Nephron (organoid): ENCODE data around the gene PLXNA1.

Experiments used
- H3K27ac Mint-ChIP-seq, 3 experiments: 2 replicates each; pipeline ENCODE4 v1.8.0; 2020; ENCODE audit warnings: mixed read lengths in 3 of 3, mild to moderate bottlenecking in 2 of 3, moderate library complexity in 1 of 3
- H3K27me3 Mint-ChIP-seq: 2 replicates; pipeline ENCODE4 v1.8.0; 2021; ENCODE audit warnings: low read depth, mild to moderate bottlenecking, moderate library complexity, mixed read lengths
- H3K36me3 Mint-ChIP-seq: 2 replicates; pipeline ENCODE4 v1.8.0; 2020; ENCODE audit warnings: low read depth, mixed read lengths
- H3K4me1 Mint-ChIP-seq: 2 replicates; pipeline ENCODE4 v1.8.0; 2020; ENCODE audit warnings: mixed read lengths
- H3K4me3 Mint-ChIP-seq, 3 experiments: 2 replicates each; pipeline ENCODE4 v1.8.0; 2020; ENCODE audit warnings: mild to moderate bottlenecking in 3 of 3, mixed read lengths in 3 of 3, moderate library complexity in 2 of 3
- H3K9me3 Mint-ChIP-seq: 2 replicates; pipeline ENCODE4 v1.8.0; 2020; ENCODE audit warnings: mixed read lengths
- TF ChIP-seq, protein P1 (sequence below), 3 experiments: fragments of 200-600 bp; sonication (generic); IDR thresholded peaks; one replicate each; pipeline ENCODE4 v1.5.0; 2021; ENCODE audit warnings: antibody characterized with exemption in 3 of 3; ENCODE audit not compliant: unreplicated experiment in 3 of 3

Gene PLXNA1

DNA sequence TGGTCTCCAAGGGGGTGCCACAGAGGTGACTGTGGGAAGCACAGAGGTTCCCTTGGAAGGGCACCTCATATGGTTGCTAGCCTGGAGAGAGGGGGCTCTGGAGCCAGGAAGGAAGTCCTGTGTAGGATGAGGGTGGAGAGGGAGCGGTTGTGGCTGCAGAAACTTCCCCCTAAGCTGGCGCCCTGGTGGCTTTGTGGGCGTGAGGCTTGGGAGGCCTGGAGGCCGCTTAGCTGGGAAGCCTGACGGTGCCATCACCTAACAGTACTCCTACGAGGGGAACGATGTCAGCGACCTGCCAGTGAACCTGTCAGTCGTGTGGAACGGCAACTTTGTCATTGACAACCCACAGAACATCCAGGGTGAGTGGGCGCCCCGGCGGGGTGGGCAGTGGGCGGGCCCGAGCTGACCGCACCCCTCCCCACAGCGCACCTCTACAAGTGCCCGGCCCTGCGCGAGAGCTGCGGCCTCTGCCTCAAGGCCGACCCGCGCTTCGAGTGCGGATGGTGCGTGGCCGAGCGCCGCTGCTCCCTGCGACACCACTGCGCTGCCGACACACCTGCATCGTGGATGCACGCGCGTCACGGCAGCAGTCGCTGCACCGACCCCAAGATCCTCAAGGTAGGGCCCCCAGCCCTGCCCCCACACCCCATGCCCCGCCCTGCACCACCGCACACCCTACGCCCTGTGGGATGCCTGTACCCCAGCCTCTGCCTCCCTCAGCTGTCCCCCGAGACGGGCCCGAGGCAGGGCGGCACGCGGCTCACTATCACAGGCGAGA is 31.0 kb downstream of the PLXNA1 start:
- Mint-ChIP-seq H3K27ac (no peak overlapping the region), H3K4me3 (no peak overlapping the region), H3K9me3 (no peaks in the 10 kb centered on the region), H3K36me3 (peaks cover 21% of the 10 kb centered on the region), H3K27me3 (no peaks in the 10 kb centered on the region), H3K4me1 (no peaks in the 10 kb centered on the region)
- TF ChIP-seq, protein P1, sequence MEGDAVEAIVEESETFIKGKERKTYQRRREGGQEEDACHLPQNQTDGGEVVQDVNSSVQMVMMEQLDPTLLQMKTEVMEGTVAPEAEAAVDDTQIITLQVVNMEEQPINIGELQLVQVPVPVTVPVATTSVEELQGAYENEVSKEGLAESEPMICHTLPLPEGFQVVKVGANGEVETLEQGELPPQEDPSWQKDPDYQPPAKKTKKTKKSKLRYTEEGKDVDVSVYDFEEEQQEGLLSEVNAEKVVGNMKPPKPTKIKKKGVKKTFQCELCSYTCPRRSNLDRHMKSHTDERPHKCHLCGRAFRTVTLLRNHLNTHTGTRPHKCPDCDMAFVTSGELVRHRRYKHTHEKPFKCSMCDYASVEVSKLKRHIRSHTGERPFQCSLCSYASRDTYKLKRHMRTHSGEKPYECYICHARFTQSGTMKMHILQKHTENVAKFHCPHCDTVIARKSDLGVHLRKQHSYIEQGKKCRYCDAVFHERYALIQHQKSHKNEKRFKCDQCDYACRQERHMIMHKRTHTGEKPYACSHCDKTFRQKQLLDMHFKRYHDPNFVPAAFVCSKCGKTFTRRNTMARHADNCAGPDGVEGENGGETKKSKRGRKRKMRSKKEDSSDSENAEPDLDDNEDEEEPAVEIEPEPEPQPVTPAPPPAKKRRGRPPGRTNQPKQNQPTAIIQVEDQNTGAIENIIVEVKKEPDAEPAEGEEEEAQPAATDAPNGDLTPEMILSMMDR (IDR thresholded peaks at IDR 0.05; ENCODE audit: unreplicated experiment in 3 of 3), result no peak

DNA sequence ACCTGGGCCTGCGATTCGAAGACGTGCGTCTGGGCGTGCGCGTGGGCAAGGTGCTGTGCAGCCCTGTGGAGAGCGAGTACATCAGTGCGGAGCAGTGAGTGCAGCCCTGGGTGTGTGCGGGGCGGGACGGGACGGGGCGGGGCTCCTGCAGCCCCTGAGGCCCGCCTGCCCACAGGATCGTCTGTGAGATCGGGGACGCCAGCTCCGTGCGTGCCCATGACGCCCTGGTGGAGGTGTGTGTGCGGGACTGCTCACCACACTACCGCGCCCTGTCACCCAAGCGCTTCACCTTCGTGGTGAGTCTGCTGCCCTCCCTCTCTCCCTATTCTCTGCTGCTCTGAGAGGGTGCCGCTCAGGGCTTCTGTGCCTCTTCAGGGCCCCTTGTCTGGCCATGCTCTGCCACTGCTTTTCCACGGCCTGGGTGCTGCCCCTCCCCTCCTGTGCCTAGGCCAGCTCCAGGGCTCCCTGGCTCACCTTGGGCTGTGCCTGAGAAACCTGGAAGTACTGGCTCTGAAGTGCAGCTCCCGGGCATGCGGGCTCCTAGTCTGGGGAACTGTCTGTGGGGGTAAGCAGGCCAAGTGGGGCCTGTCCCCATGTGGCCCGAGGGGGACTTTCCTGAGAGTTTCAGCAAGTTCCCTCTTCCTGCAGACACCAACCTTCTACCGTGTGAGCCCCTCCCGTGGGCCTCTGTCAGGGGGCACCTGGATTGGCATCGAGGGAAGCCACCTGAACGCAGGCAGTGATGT is 31.8 kb downstream of the PLXNA1 start:
- Mint-ChIP-seq H3K9me3 (no peaks in the 10 kb centered on the region), H3K36me3 (peaks cover 22% of the 10 kb centered on the region), H3K4me3 (no peak overlapping the region), H3K27ac (no peak overlapping the region), H3K27me3 (no peaks in the 10 kb centered on the region), H3K4me1 (no peaks in the 10 kb centered on the region)
- TF ChIP-seq, protein P1 (IDR thresholded peaks at IDR 0.05; ENCODE audit: unreplicated experiment in 3 of 3), result no peak

DNA sequence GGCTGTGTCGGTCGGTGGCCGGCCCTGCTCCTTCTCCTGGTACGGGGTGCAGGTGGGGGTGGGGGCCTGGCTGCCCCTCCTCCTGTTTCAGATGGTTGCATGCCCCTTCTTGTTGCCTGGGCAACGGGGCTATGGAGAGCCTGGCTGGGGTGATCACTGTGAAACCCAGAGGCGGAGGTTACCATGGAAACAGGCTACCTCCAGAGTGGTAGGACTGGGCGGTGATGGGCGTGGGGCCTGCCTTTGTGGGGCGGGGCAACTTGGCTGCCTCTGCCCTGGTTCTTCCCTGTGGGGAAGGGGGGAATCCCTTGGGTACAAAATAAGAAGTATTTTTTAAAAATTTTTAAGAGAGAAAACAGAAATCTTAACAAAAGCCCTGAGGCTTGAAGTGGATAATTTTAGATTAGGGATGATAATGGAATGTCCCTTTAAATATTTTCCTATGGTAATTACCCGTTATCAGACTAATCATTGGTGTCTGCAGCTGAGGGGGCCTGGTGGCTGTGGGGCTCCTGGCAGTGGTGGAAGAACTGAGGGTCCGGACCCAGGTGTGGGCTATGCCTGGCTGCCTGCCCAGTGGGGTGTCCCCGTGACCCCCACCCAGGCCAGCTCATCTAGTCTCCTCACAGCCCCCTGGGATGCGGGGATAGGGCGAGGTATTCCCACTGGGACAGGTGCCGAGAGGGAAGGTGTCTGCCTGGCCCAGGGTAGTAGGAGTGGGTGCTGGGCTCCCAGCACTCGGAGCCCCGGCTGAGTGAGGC is 32.5 kb downstream of the PLXNA1 start:
- no peaks in the 10 kb centered on the region for H3K9me3 Mint-ChIP-seq
- peaks cover 22% of the 10 kb centered on the region for H3K36me3 Mint-ChIP-seq
- no peaks in the 10 kb centered on the region for H3K4me1 Mint-ChIP-seq
- TF ChIP-seq, protein P1 (IDR thresholded peaks at IDR 0.05; ENCODE audit: unreplicated experiment in 3 of 3), result no peak
- no peak overlapping the region for H3K4me3 Mint-ChIP-seq
- H3K27me3 Mint-ChIP-seq, result no peaks in the 10 kb centered on the region
- H3K27ac Mint-ChIP-seq, result no peak overlapping the region

DNA sequence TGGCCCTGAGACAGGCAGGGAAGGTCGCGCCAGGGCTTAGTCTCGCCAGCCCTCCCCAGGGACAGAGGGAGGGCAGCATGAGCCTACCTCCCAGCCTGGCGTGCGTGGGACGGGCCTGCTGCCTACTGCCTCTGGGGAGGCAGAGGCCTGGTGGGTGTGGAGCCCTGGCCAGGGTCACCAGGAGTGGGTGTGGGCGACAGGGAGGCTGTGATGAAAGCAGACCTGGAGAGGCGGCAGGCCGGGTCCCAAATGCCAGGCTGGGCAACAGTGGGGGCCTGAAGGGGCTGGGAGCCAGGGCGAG is 33.1 kb downstream of the PLXNA1 start:
- no peaks in the 10 kb centered on the region for H3K4me1 Mint-ChIP-seq
- peaks cover 23% of the 10 kb centered on the region for H3K36me3 Mint-ChIP-seq
- no peak overlapping the region for H3K4me3 Mint-ChIP-seq
- TF ChIP-seq, protein P1 (IDR thresholded peaks at IDR 0.05; ENCODE audit: unreplicated experiment in 3 of 3), result no peak
- H3K27ac Mint-ChIP-seq, result no peak overlapping the region
- no peaks in the 10 kb centered on the region for H3K9me3 Mint-ChIP-seq
- H3K27me3 Mint-ChIP-seq, result no peaks in the 10 kb centered on the region

DNA sequence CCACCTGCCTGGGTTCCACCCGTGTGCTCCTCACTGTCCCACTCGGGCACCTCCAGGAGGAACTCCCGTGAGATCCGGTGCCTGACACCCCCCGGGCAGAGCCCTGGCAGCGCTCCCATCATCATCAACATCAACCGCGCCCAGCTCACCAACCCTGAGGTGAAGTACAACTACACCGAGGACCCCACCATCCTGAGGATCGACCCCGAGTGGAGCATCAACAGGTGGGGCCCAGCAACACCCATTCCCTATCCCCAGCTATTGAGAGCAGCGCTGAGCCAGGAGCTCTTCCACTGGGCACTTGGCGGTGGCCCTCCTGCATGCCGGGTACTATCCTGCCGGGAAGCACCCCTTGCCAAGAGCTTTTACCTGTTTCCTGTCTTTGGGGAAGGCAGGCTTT is 33.5 kb downstream of the PLXNA1 start:
- H3K27ac Mint-ChIP-seq, result no peak overlapping the region
- TF ChIP-seq, protein P1 (IDR thresholded peaks at IDR 0.05; ENCODE audit: unreplicated experiment in 3 of 3), result no peak
- H3K4me3 Mint-ChIP-seq, result no peak overlapping the region
- no peaks in the 10 kb centered on the region for H3K4me1 Mint-ChIP-seq
- no peaks in the 10 kb centered on the region for H3K9me3 Mint-ChIP-seq
- H3K36me3 Mint-ChIP-seq, result peaks cover 27% of the 10 kb centered on the region
- no peaks in the 10 kb centered on the region for H3K27me3 Mint-ChIP-seq
